ENCODE results near the gene SNRPD2.
"Not testable (repeated sequence)": the region's sequence is repeated elsewhere in the genome, so short reads cannot be mapped to it uniquely, and the experiment has no call there.

Gene SNRPD2

DNA sequence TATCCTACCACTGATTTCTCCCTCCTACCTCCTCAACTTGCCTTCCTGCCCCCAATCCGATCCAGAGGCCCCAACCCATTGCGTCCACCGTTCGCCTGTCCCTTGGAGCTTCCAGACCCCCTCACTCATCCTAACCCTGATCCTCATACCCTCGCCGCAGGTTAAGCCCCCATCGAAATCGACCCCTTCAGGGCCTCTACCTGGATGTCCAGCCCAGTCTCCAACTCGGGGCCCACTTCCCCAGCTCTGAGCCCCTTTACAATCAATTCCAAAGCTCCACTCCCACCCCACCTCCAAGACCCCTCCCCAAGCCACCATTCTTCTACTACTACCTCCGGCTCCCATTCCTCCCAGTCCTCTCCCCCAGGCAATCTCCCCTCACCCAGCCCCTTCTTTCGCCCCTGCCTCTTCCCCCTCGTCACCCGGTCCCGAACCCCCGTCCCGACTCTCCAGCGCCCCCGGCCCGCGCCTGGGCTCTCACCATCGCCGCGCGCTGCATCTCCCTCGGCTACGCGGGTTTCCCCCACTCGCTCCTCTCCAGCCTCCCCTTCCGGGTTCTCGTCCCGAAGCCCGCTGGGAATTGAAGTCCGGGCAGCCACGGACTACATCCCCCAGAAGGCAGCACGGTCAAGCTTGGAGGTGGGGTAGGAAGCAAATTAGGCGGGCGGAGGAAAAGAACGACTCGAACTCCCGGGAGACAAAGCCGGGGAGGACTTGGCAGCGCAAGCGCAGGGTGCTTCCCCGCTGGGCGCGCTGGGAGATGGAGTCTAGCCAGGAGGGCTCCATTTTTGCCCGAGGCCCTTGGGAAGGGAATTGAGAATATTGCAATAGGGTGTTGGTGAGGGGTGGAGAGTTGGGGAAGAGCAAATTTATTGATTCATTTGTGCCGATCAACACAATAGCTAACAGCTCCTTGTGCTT, 38.9 kb upstream of the SNRPD2 start, which contains the start of gene FBXO46:
Gene FBXO46 (minus strand): TSS at position 529 of the 921 bp plus-strand sequence. CDS start 17,401 bp downstream, outside the sequence.
- peak; percentile 99 for ATAC-seq

GRCh38 chr19:45729800-45730290, 38.1 kb upstream of the SNRPD2 start:
- peak; percentile 18; the same call in 2 of the 3 replicates for ATAC-seq
- TF ChIP-seq CSDC2 (CRISPR knock-in tag; IDR thresholded peaks at IDR 0.05), result no peak
- no peak for TF ChIP-seq ZC3H10 (CRISPR knock-in tag; IDR thresholded peaks at IDR 0.05)
- TF ChIP-seq ZFP30 (CRISPR knock-in tag; IDR thresholded peaks at IDR 0.05), result no peak
- TF ChIP-seq CREB5 (CRISPR knock-in tag; IDR thresholded peaks at IDR 0.05; ENCODE audit: low read depth), result no peak
- no peak for TF ChIP-seq PATZ1 (CRISPR knock-in tag; IDR thresholded peaks at IDR 0.05; ENCODE audit: borderline replicate concordance)
- no peak for TF ChIP-seq PPARA (CRISPR knock-in tag; IDR thresholded peaks at IDR 0.05; ENCODE audit: borderline replicate concordance)
- TF ChIP-seq ARNTL (CRISPR knock-in tag; IDR thresholded peaks at IDR 0.05; ENCODE audit: borderline replicate concordance, low read depth), result no peak
- TF ChIP-seq, protein P1, sequence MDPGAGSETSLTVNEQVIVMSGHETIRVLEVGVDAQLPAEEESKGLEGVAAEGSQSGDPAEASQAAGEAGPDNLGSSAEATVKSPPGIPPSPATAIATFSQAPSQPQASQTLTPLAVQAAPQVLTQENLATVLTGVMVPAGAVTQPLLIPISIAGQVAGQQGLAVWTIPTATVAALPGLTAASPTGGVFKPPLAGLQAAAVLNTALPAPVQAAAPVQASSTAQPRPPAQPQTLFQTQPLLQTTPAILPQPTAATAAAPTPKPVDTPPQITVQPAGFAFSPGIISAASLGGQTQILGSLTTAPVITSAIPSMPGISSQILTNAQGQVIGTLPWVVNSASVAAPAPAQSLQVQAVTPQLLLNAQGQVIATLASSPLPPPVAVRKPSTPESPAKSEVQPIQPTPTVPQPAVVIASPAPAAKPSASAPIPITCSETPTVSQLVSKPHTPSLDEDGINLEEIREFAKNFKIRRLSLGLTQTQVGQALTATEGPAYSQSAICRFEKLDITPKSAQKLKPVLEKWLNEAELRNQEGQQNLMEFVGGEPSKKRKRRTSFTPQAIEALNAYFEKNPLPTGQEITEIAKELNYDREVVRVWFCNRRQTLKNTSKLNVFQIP (CRISPR knock-in tag; IDR thresholded peaks at IDR 0.05; ENCODE audit: borderline replicate concordance, low read depth), result no peak
- no peak for TF ChIP-seq ZFP3 (CRISPR knock-in tag; IDR thresholded peaks at IDR 0.05)
- no peak for TF ChIP-seq TOX (CRISPR knock-in tag; IDR thresholded peaks at IDR 0.05; ENCODE audit: borderline replicate concordance)
- TF ChIP-seq BACH2 (CRISPR knock-in tag; IDR thresholded peaks at IDR 0.05; ENCODE audit: borderline replicate concordance), result no peak
- no peak for TF ChIP-seq ESRRG (CRISPR knock-in tag; IDR thresholded peaks at IDR 0.05)
- TF ChIP-seq RARB (CRISPR knock-in tag; IDR thresholded peaks at IDR 0.05), result no peak
- no peak for TF ChIP-seq GLIS3 (CRISPR knock-in tag; IDR thresholded peaks at IDR 0.05)

More for the DNA sequence above, 38.9 kb upstream of the SNRPD2 start, which contains the start of gene FBXO46:
- TF ChIP-seq ZFP3 (CRISPR knock-in tag; IDR thresholded peaks at IDR 0.05) (no peak), ZNF70 (CRISPR knock-in tag; IDR thresholded peaks at IDR 0.05) (no peak), GLIS3 (CRISPR knock-in tag; IDR thresholded peaks at IDR 0.05) (no peak), BACH2 (CRISPR knock-in tag; IDR thresholded peaks at IDR 0.05; ENCODE audit: borderline replicate concordance) (no peak), RARB (CRISPR knock-in tag; IDR thresholded peaks at IDR 0.05) (no peak), SNAI2 (CRISPR knock-in tag; IDR thresholded peaks at IDR 0.05) (no peak), ZNF565 (CRISPR knock-in tag; conservative IDR thresholded peaks at IDR 0.05; ENCODE audit: low read depth) (no peak), CREB5 (CRISPR knock-in tag; IDR thresholded peaks at IDR 0.05; ENCODE audit: low read depth) (no peak), TCF4 (CRISPR knock-in tag; IDR thresholded peaks at IDR 0.05; ENCODE audit: borderline replicate concordance) (no peak), ARNTL (CRISPR knock-in tag; IDR thresholded peaks at IDR 0.05; ENCODE audit: borderline replicate concordance, low read depth) (no peak), ESRRG (CRISPR knock-in tag; IDR thresholded peaks at IDR 0.05) (no peak), ZNF8 (CRISPR knock-in tag; IDR thresholded peaks at IDR 0.05) (no peak)
- TF ChIP-seq, protein P2, sequence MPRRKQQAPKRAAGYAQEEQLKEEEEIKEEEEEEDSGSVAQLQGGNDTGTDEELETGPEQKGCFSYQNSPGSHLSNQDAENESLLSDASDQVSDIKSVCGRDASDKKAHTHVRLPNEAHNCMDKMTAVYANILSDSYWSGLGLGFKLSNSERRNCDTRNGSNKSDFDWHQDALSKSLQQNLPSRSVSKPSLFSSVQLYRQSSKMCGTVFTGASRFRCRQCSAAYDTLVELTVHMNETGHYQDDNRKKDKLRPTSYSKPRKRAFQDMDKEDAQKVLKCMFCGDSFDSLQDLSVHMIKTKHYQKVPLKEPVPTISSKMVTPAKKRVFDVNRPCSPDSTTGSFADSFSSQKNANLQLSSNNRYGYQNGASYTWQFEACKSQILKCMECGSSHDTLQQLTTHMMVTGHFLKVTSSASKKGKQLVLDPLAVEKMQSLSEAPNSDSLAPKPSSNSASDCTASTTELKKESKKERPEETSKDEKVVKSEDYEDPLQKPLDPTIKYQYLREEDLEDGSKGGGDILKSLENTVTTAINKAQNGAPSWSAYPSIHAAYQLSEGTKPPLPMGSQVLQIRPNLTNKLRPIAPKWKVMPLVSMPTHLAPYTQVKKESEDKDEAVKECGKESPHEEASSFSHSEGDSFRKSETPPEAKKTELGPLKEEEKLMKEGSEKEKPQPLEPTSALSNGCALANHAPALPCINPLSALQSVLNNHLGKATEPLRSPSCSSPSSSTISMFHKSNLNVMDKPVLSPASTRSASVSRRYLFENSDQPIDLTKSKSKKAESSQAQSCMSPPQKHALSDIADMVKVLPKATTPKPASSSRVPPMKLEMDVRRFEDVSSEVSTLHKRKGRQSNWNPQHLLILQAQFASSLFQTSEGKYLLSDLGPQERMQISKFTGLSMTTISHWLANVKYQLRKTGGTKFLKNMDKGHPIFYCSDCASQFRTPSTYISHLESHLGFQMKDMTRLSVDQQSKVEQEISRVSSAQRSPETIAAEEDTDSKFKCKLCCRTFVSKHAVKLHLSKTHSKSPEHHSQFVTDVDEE (CRISPR knock-in tag; IDR thresholded peaks at IDR 0.05), result no peak
- TF ChIP-seq, protein P3, sequence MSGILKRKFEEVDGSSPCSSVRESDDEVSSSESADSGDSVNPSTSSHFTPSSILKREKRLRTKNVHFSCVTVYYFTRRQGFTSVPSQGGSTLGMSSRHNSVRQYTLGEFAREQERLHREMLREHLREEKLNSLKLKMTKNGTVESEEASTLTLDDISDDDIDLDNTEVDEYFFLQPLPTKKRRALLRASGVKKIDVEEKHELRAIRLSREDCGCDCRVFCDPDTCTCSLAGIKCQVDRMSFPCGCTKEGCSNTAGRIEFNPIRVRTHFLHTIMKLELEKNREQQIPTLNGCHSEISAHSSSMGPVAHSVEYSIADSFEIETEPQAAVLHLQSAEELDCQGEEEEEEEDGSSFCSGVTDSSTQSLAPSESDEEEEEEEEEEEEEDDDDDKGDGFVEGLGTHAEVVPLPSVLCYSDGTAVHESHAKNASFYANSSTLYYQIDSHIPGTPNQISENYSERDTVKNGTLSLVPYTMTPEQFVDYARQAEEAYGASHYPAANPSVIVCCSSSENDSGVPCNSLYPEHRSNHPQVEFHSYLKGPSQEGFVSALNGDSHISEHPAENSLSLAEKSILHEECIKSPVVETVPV (CRISPR knock-in tag; IDR thresholded peaks at IDR 0.05), result no peak

DNA sequence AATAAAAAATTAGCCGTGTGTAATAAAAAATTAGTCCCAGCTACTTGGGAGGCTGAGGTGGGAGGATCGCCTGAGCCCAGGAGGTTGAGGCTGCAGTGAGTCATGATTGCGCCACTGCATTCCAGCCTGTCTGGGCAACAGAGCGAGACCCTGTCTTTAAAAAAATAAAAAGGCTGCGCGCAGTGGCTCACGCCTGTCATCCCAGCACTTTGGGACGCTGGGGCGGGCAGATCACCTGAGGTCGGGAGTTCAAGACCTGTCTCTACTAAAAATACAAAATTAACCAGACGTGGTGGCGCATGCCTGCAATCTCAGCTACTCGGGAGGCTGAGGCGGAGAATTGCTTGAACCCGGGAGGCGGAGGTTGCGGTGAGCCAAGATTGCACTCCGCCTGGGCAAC, 36.9 kb upstream of the SNRPD2 start:
- not testable (repeated sequence) for ATAC-seq

DNA sequence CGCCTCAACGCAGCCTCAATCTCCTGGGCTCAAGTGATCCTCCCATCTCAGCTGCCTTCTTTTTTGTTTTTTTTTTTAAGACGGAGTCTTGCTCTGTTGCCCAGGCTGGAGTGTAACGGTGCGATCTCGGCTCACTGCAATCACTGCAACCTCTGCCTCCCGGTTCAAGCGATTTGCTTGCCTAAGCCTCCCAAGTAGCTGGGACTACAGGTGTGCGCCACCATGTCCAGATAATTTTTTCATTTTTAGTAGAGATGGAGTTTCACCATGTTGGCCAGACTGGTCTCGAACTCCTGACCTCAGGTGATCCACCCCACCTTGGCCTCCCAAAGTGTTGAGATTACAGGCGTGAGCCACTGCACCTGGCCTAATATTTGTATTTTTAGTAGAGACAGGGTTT, 28.3 kb upstream of the SNRPD2 start:
- ATAC-seq, result not testable (repeated sequence)
